HG03039 (cell line): ENCODE data around the gene NAGK.
"Not testable (repeated sequence)": the region's sequence is repeated elsewhere in the genome, so short reads cannot be mapped to it uniquely, and the experiment has no call there.

ENCODE experiments used
- ATAC-seq: cut with Tn5 transposase; IDR thresholded peaks from one replicate; pipeline ENCODE4 v1.9.1; 2021; ENCODE audit warnings: mild to moderate bottlenecking, moderate library complexity; ENCODE audit not compliant: unreplicated experiment

The NAGK gene

DNA sequence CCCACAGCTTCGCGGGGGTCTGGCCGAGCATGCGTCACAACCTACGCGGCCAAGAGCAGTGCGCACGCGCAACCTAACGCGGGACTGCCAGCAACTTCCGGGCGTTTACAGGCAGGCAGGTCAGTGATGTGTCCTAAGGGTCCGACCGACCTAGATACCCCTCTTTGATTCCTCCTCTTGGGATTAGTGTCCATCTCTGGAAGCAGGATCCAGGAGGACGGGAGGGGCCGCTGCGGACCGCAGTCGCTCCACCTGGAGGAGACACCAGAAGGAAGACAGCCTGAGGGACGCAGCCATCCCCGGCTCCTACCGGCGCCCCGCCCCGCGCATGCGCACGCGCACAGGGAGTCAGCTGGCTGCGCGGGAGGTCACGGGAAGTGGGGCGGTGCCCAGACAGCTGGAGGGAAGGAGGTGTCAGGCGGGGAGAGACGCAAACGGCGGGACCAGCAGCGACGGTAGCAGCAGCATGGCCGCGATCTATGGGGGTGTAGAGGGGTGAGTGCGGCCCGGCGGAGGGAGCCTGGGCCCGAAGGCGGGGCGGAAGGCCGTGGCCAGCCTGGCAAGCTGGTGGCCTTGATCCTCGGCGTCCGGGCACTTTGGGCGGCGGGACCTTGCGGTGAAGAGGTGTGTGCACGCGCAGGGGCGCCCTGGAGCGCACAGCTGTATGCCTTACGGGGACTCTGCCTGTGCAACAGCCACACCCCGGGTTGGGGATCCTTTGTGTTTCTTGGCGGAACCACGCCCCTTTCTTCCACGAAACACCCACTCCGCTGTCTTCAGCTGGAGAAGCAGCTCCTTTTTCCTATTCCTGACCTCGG lies at the start of gene NAGK:
NAGK (plus strand) TSS at position 431 of the 818 bp plus-strand sequence; CDS start at position 467, 36 bp downstream.
- peak; percentile 54 for ATAC-seq

DNA sequence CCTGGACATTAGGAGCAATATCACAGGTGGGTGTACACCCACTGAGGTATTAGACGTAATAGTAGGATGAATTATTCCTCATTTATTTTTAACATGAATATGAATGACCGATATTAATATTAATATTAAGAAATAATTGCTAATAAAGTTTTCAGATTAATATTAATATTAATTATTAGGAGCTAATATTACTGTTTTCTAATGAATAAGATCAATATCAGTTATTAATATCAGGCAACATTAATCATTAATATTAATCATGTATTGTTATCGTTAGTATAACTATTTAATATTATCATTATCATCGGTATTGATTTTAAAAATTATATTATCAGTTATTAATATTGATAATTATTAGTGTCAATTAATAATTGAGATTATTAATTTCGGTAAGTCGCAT lies 48.5 kb upstream of the NAGK start:
- not testable (repeated sequence) for ATAC-seq

GRCh38 chr2:71021394-71021793 lies 47.1 kb upstream of the NAGK start:
- ATAC-seq: not testable (repeated sequence)

- ATAC-seq: not testable (repeated sequence)
Measured at GRCh38 chr2:71023553-71024243, 44.8 kb upstream of the NAGK start.

DNA sequence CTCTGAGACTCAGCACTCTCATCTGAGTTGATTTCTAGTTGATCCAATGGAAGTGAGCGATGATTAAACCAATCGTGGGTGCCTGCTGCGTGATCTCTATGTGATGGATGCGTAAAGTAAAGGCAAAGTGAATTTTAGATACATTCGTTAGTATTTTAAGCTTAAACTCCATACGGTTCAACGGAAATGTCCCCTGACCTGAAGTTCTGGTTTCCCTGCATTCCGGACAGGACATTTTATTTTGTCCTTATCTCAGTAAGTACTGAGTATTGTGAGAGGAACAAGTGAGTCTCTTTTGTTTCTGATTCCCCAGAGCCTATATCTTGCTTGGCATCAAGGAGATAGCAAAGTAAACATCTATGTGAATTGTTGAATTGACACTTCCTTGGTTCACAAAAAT lies 32.2 kb upstream of the NAGK start:
- not testable (repeated sequence) for ATAC-seq

- no peak for ATAC-seq
Measured at GRCh38 chr2:71042287-71042686, 26.2 kb upstream of the NAGK start.

- no peak for ATAC-seq
Measured at GRCh38 chr2:71043531-71044407, 24.7 kb upstream of the NAGK start.

DNA sequence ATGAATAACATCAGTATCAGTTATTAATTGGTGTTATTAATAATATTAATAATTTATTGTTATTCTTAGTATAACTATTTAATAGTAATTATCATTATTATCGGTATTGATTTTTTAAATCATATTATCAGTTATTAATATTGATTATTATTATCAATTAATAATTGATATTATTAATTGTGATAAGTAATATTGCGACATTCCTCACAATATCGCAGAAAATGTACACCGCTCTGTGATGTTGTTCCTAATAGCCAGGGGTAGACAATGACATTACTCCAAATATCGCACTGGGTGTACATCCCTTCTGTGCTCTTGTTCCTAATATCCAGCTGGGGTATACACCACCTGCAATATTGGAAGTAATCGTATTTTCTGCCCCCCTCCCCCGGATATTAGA lies 23.3 kb upstream of the NAGK start:
- ATAC-seq: no peak

GRCh38 chr2:71045865-71046548 lies 22.4 kb upstream of the NAGK start:
- ATAC-seq: no peak

DNA sequence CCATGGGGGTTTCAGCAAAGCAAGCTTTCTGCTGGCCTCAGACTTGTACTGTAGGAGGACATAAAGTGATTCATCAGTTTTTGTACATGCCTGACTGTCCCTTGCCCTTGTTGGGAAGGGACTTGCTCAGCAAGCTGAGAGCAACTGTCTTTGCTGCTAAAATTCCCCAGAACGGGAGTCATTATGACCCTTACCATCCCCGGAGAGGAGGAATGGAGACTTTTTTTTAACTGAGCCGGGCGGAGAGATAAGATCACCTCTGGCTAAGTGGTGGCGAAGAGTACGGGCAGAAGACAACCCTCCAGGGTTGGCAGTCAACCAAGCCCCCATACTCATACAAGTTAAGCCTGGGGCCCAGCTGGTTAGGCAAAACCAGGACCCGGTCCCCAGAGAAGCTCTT lies 20.4 kb upstream of the NAGK start:
- ATAC-seq: no peak

- not testable (repeated sequence) for ATAC-seq
Measured at GRCh38 chr2:71049704-71050360, 18.6 kb upstream of the NAGK start.

- ATAC-seq: not testable (repeated sequence)
Measured at GRCh38 chr2:71055206-71055740, 13.2 kb upstream of the NAGK start.

GRCh38 chr2:71060211-71060610 lies 8.2 kb upstream of the NAGK start:
- ATAC-seq: no peak

- no peak for ATAC-seq
Measured at GRCh38 chr2:71060871-71061270, 7.6 kb upstream of the NAGK start.

GRCh38 chr2:71063216-71063615 lies 5.2 kb upstream of the NAGK start:
- no peak for ATAC-seq

- ATAC-seq: no peak
Measured at GRCh38 chr2:71064110-71064611, 4.3 kb upstream of the NAGK start.

DNA sequence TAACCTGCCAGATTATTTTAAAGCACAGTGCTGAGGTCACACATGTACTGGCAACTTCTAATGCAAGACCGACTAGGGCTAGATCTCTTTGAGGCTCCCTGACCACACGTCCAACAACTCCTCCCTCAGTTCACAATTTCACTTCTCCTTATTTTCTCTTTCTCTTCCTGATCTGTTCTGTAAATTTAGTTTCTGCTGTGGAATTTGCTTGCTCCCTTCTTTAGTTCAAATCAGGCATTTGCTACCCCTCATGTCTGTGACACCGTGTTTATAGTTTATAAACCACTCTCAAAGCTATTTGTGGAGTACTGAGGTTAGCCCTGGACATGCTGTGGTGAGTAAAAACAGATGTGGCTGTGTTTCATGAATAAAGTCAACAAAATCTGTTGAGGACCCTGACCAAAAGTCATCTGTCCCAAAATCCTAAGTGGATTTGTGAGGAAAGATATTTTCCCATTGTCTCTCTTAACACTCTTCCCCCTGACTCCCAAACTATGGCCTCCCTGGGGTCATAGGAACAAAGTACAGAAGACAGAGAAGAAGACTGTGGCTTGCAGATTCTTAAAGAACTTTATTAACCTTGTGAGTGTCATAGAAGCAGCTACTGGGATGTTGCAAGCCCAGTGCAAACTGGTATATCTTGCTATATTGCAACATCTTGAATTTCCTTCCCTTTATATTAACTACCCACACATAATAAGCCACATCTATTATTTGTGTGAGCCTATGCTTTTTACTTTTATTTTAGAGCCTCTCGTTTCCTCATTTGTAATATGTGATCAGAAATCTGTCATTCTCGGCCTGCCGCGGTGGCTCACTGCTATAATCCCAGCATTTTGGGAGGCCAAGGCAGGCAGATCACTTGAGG lies 3.5 kb upstream of the NAGK start:
- no peak for ATAC-seq

DNA sequence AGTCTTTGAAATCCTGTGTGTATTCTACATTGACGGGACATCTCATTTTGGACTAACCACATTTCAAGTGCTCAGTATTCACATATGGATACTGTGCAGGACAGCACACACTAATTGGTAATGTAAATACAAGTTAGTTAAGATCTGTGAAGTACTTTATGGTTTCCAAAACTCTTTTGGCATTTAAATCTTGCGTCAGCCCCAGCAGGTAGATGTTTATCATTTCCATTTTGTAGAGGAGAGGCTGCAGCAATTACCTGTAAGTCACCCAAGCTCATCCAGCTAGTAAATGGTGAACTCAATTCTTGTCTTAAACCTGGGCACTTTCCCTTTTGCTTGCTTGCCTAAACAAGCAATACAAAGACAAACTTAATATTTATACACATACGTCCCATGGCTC lies 1.6 kb upstream of the NAGK start:
- no peak for ATAC-seq
